NCI-H128 (cell line): Measurements from ENCODE around the gene DDX41.

ENCODE experiments used
- DNase-seq: peaks from one replicate; lab custom pipeline; 2025; ENCODE audit not compliant: unreplicated experiment; lab: John Stamatoyannopoulos, UW

The DDX41 gene

GRCh38 chr5:177513500-177513899 lies 3.3 kb downstream of the DDX41 start:
- no peak for DNase-seq

- DNase-seq, result no peak
These were observed 3.9 kb downstream of the DDX41 start for GRCh38 chr5:177512736-177513380.

- DNase-seq, result no peak
These were observed 4.7 kb downstream of the DDX41 start for GRCh38 chr5:177511796-177512675.

GRCh38 chr5:177511181-177511580 lies 5.6 kb downstream of the DDX41 start:
- no peak for DNase-seq

GRCh38 chr5:177510567-177511053 lies 6.2 kb downstream of the DDX41 start:
- no peak for DNase-seq

GRCh38 chr5:177509991-177510566 lies 6.7 kb downstream of the DDX41 start:
- no peak for DNase-seq

GRCh38 chr5:177509381-177509951 lies 7.3 kb downstream of the DDX41 start, which contains the start of gene DOK3:
TSS of gene DOK3 (minus strand) at chr5:177509826. CDS start at chr5:177509540, 286 bp downstream.
- no peak for DNase-seq

- no peak for DNase-seq
These were observed 7.9 kb downstream of the DDX41 start for GRCh38 chr5:177508837-177509236.

GRCh38 chr5:177508221-177508611 lies 8.5 kb downstream of the DDX41 start:
- DNase-seq, result no peak

- DNase-seq, result no peak
These were observed 9.1 kb downstream of the DDX41 start for GRCh38 chr5:177507596-177508220.

GRCh38 chr5:177507165-177507564 lies 9.6 kb downstream of the DDX41 start:
- no peak for DNase-seq

- DNase-seq, result no peak
These were observed 11.7 kb downstream of the DDX41 start for GRCh38 chr5:177505075-177505474.

- DNase-seq, result no peak
These were observed 12.4 kb downstream of the DDX41 start for GRCh38 chr5:177504086-177505056.

- no peak for DNase-seq
These were observed 13.2 kb downstream of the DDX41 start for GRCh38 chr5:177503351-177504085.

- no peak for DNase-seq
These were observed 13.9 kb downstream of the DDX41 start for GRCh38 chr5:177502886-177503285.

- no peak for DNase-seq
These were observed 14.7 kb downstream of the DDX41 start for GRCh38 chr5:177501874-177502678.

- DNase-seq, result peak; percentile 52
These were observed 15.9 kb downstream of the DDX41 start for GRCh38 chr5:177500685-177501522.
